Measurements from ENCODE around the gene SLC30A7.
"Not testable (repeated sequence)": the region's sequence is repeated elsewhere in the genome, so short reads cannot be mapped to it uniquely, and the experiment has no call there.

- not testable (repeated sequence) for TF ChIP-seq CTCF, POLR2A (IDR thresholded peaks at IDR 0.05)
Observed at GRCh38 chr1:100947816-100948215, 51.9 kb downstream of the SLC30A7 start.

All from right lobe of liver (tissue), 4 donors.